GM18505 (cell line): ENCODE data around the gene GLRX5.
"Not testable (repeated sequence)": the region's sequence is repeated elsewhere in the genome, so short reads cannot be mapped to it uniquely, and the experiment has no call there.

Experiments used
- ATAC-seq: cut with Tn5 transposase; IDR thresholded peaks from one replicate; pipeline ENCODE4 v1.9.1; 2021; ENCODE audit not compliant: unreplicated experiment
- POLR2A ChIP-seq: IDR thresholded peaks from 4 replicates; pipeline ENCODE4 v1.6.1; 2011; ENCODE audit warnings: borderline replicate concordance; ENCODE audit not compliant: insufficient read depth, insufficient read length; ENCODE audit errors: extremely low read depth

Gene GLRX5

DNA sequence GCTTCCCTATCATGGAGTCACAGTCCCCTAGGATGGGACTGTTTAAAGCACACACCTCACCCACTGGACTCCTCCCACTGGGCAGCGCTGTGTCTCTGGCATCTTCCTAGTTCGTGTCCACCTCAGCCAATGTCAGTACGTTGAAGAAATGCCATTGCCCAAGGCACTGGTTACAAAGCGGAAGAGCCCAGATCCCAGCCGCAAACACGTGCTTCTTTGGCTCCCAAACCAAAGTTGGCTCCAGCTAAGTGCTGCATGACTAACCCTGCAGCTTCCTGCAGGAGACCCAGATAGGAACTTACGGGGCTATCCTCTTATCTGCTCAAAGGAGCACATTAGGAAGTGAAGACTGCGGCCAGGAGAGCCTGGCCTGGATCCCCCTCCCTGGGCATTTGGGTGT, 27.7 kb upstream of the GLRX5 start:
- ATAC-seq = no peak

DNA sequence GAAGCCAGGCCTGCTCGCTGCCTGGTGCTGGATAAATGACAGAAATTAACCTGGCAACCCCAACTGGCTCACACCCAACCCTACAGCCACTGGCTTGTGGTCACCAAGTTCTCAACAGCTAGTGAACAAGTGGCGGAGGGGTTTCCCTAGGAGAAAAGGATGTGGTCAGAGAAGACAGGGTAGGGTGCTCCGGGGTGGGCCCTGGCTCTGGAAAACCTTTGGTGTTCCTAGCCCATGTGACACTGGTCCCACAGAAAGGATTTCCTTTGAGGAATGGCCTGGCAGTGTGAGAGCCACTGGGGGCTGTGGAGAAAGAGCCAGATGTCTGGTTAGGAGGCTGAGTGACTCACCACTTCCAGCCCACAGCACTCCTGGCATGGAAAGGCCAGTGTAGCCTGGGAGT, 27.1 kb upstream of the GLRX5 start:
- no peak for TF ChIP-seq POLR2A
- no peak for ATAC-seq

More for the DNA sequence above, 27.7 kb upstream of the GLRX5 start:
- TF ChIP-seq POLR2A = no peak

DNA sequence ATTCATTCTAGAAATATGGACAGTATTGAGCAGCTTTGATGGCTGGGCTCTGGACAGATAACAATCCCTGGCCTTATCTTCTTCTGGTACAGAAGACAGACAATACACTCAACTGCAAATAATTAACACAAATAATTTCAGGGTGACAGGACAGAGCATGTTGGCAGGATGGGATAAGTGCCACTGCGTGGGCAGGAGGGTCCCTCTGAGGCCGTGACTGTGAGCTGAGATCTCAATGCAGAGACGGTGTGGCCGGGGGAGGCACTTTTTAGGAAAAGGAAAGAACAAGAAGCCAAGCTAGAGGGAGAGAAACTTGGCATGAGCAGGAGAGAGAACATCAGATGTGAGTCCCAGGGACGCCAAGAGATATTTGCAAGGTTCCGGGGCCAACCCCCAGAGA, 26.5 kb upstream of the GLRX5 start:
- no peak for ATAC-seq
- no peak for TF ChIP-seq POLR2A

DNA sequence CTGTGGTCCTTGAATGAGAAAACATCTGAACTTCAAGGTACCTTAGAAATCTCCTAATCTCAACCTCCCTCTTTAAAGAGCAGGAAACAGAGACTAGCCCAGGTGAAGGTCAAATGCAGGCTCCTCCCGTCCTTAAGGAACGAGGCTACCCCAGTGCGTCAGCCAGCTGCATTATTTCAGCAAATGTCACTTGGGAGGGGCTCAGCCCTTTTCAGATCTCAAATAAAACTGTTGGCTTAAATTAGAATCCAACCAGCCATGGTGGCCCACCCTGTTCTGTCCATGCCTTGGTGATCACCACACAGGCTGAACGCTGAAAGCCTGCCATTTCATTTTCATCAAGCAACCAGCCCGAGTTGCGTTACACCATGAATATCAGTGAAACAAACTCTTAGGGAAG, 25.4 kb upstream of the GLRX5 start:
- no peak for ATAC-seq
- TF ChIP-seq POLR2A = no peak

DNA sequence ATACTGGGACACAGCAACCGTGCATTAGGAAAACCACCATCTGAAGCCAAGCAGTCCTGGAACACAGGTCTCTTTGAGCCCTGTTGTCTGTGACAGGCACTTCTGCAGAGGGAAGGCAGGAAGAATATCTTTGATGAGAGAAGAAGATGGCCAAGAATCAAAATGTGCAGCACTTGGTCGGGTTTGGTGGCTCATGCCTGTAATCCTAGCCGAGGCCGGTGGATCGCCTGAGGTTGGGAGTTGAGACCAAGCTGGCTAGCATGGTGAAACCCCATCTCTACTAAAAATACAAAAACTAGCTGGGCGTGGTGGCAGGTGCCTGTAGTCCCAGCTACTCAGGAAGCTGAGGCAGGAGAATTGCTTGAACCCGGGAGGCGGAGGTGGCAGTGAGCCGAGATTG, 24.5 kb upstream of the GLRX5 start:
- ATAC-seq = not testable (repeated sequence)

DNA sequence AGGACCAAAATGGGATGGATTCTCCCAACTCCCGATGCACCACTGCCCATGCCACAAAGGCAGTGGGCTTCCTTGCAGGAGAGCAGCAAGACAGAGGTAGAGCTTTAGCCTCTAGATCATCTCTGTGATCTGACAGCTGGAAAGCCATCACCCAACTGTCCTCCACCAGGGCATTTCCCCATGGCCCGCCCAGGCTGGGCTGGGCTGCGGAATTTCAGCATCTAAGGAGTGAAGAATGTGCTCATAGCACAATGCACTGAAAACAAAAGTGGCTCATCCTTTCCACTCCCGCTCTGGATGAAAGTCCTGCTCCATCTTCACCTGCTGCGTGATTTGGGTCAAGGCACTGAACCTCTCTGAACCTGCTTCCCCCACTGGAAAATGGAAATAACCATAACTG, 24.0 kb upstream of the GLRX5 start:
- ATAC-seq = no peak
- TF ChIP-seq POLR2A = no peak

DNA sequence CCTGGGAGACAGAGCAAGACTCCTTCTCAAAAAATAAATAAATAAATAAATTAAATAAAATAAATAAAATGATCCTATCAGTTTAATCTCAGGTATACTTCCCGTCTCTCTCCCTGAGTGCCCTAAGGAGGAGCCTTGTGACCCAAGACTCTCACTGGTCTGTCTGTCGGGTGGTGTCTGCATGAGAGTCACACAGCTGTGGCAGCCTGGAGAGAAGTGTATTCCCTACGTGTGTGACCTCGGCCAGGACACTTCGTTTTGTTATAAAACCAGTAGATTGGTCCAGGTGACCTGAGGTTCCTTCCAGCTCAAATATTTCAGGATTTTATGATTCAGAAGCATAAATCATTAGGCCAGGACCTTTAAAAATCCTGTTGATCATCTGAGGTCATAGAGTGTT, 23.2 kb upstream of the GLRX5 start:
- no peak for ATAC-seq
- no peak for TF ChIP-seq POLR2A

DNA sequence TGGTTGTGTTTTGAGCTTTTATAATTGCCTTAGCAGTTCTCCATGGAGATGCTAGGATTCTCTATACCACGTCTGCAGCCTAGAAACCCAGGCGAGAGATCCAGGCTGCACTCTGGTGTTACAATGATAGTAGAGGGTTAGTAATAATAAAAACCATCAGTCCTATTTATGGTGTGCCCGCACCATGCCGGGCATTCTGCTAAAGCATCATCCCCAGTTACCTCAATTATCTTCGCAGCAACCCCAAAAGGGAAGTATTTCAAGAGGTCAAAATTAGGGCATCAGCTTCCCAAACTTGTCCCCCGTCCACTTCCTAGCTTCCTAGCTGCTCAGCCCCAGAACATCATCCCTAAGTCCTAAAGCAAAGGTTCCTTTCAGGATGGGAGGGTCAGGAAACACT, 21.6 kb upstream of the GLRX5 start:
- ATAC-seq = no peak
- no peak for TF ChIP-seq POLR2A

DNA sequence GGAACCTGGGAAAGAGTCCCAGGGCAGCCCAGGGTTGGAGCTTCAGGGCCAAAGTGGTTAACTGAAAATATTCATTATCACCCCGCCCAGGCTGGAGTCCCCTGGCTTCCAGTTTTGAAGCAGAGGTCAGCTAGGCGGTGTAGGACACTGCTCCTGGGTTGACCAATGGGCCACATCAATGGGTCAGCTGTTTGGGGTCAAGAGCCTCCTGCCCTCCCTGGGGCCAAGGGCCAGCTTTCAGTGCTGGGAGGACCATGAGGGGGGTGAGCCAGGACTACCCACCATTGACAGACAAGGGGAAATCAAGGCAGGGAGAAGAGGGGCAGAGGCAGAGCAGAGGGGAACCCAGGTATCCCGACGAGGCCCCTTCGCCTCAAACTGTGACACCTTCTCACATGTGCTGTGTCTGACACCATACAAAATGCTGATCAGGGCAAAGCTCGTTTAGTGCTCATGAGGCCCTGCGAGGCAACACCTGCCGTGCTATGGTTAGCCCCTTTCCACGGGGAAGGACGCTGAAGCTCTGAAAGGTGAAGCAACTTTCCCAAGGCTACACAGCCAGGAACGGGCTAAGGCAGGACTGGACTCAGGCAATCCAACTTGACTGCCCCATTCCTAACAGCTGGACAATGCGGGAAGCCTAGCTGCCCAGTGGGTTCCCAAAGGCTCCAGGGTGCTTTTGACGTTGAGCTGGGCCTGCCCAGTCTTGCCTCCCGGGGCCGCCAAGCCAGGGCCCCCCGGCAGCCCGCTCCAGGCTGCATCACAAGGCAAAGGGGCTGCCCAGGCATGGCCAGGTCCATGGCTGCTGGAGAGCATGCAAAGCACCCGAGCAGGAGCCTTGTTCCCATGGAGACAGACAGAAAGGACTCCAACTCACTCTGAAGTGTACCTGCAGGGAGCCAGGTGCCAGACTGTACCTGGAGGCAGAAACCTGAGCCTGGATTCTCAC, 20.4 kb upstream of the GLRX5 start:
- TF ChIP-seq POLR2A = no peak
- ATAC-seq = no peak

DNA sequence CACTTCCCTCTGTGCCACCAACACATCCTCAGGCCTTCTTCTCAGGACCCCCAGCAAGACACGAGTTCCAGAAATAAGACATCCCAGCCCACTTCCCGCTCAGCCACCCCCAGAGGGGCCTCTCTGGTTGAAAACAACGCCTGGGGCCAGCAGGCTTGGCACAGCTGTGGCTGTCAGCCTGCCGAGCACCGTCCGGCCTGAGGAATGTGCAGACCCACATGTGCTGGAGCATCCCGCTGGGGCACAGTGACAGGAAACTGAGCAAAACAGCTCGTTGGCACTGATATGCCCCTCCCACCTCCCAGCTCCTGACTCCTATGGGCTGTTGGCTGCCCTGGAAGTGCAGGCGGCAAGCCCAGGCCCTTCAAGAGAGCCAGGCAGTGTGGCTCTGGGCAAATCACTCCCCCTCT, 19.8 kb upstream of the GLRX5 start:
- TF ChIP-seq POLR2A = no peak
- no peak for ATAC-seq

DNA sequence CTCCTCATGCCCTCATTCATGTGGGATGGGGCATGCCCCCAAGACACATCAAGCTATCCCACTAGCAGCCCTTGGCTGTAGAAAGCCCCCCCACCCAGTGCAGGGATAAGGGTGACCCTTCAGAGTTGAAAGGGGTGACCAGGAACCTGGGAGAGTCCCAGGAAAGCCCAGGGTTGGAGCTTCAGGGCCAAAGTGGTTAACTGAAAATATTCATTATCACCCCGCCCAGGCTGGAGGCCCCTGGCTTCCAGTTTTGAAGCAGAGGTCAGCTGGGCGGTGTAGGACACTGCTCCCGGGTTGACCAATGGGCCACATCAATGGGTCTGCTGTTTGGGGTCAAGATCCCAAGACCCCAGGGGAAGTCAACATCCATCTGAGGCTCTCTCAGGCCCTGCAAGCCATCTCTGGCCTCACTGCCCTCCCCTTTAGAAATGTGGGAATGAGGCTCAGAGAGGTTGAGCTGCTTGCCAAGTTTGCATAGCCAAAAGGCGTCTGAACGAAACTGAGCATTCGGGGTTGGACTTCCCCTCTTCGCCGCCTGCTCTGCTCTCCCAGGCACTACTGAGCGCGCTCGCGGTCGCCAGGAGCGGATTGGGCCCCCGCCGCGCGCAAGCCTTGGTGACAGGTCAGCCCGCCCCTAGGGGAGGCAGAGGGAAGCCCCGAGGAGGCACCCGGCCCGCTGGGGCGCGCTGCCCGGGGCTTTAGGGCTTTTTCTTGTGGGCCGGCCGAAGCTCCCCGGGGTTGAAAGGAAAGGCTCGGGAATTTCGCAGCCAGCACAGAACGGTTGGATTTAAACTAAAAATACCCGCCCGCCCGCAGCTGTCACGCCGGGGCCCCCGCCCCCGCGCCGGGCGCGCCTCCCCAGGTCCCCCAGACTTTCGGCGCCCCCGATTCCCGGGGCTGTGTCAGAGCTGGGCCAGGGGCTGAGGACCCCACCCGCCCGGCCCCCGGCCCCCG, 19.0 kb upstream of the GLRX5 start:
- peak; percentile 61 for TF ChIP-seq POLR2A
- ATAC-seq = peak; percentile 74

DNA sequence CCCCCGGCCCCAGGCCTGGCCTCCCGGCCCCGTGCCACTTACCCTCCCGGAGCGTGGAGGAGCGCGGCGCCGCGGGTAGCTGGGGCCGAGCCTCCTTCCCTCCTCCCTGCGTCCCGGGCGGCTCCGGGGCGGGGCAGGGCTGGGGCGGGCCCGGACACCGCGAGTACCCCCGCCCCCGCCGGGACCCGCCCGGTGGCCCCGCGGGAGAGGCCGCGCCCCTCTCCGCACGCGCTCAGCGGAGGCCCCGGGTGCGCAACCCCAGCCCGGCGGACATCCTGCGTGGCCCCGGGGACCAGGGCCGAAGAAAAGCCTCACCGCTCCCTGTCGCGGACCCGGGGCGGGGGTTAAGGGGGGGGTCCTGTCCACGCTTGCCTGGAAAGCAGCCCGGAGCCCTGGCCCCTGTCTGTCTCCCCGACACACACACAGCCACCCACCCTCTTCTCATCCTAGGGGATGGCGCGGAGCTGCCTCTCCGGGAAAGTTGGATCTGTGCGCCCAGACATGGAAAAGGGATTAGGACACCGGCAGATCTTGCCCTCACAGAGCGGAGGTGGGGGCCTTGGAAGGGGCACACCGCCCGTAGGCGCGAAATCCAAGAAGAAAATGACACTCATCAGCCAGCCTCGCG, 18.2 kb upstream of the GLRX5 start, which contains the start of gene SYNE3:
SYNE3 (minus strand) TSS at position 97 of the 628 bp plus-strand sequence. CDS start 40,829 bp downstream, outside the sequence.
- peak; percentile 23 for TF ChIP-seq POLR2A
- ATAC-seq = peak; percentile 43
